Panc1 (cell line): ENCODE data around the gene GON7. TPM values are rescaled to one million over a fixed set of nuclear protein-coding genes. Genes with fewer than 3 reads are reported as not detected.
"Not testable (repeated sequence)": the region's sequence is repeated elsewhere in the genome, so short reads cannot be mapped to it uniquely, and the experiment has no call there.

Source experiments
- ATAC-seq: fragments of 200-7000 bp; cut with Tn5 transposase; 2 replicates; pipeline ENCODE4 v1.9.1; 2020; ENCODE audit warnings: mild to moderate bottlenecking, moderate library complexity
- BruUV-seq: library from RNA; stranded (reverse); fragments of 400-500 nt; replicated peaks from 2 replicates; lab custom pipeline; 2021; lab: Mats Ljungman, UMichigan
- CTCF ChIA-PET: fragments of 300-600 bp; sonication (Branson Sonifier 250); formaldehyde crosslinking; loops from one replicate; lab custom pipeline; 2022; ENCODE audit warnings: antibody characterized with exemption; lab: Charles Lee
- POLR2A ChIA-PET: fragments of 300-600 bp; sonication (Branson Sonifier 250); formaldehyde crosslinking; loops from one replicate; lab custom pipeline; 2022; ENCODE audit warnings: antibody characterized with exemption; lab: Charles Lee
- DNase-seq: peaks from one replicate; pipeline ENCODE4 v3.0.0-alpha.2; 2010; ENCODE audit warnings: low read depth, low spot score
- H3K27ac ChIP-seq: 2 replicates; pipeline ENCODE4 v1.5.1; 2011; ENCODE audit warnings: mild to moderate bottlenecking, low read length, inconsistent platforms
- H3K27me3 ChIP-seq: fragments of 200-500 bp; sonication (Bioruptor generic); 2 replicates; pipeline ENCODE4 v1.6.0; 2014; ENCODE audit warnings: low read length, inconsistent platforms; ENCODE audit not compliant: control insufficient read depth, insufficient read depth
- H3K36me3 ChIP-seq: fragments of 200-500 bp; sonication (Bioruptor generic); 2 replicates; pipeline ENCODE4 v1.5.1; 2014; ENCODE audit warnings: inconsistent platforms, mild to moderate bottlenecking, low read length, moderate library complexity; ENCODE audit not compliant: control insufficient read depth, insufficient read depth
- H3K4me1 ChIP-seq: 2 replicates; pipeline ENCODE4 v1.5.1; 2011; ENCODE audit warnings: inconsistent platforms, mild to moderate bottlenecking, low read length, moderate library complexity; ENCODE audit not compliant: control insufficient read depth, insufficient read depth
- H3K4me3 ChIP-seq, 2 experiments: 2 replicates each; pipeline ENCODE4 v1.5.1; 2011 to 2012; ENCODE audit warnings: low read depth in 2 of 2, low read length in 2 of 2, mild to moderate bottlenecking in 2 of 2, inconsistent platforms in 1 of 2, moderate library complexity in 1 of 2
- H3K9me3 ChIP-seq: fragments of 200-500 bp; sonication (Bioruptor generic); 2 replicates; pipeline ENCODE4 v1.5.1; 2014; ENCODE audit warnings: low read depth, mild to moderate bottlenecking, inconsistent platforms, low read length, moderate library complexity; ENCODE audit not compliant: control insufficient read depth, insufficient read depth
- POLR2AphosphoS5 ChIP-seq: IDR thresholded peaks from 2 replicates; pipeline ENCODE4 v1.6.1; 2012; ENCODE audit warnings: mild to moderate bottlenecking, low read depth, low read length, moderate library complexity
- SIN3A ChIP-seq: IDR thresholded peaks from 2 replicates; pipeline ENCODE4 v1.6.1; 2012; ENCODE audit warnings: low read depth, mild to moderate bottlenecking, low read length, moderate library complexity, borderline replicate concordance; ENCODE audit not compliant: insufficient read depth
- TCF7L2 ChIP-seq: IDR thresholded peaks from 2 replicates; pipeline ENCODE4 v1.6.1; 2011; ENCODE audit warnings: mild to moderate bottlenecking, low read depth, low read length, inconsistent platforms
- in situ Hi-C: cut with HindIII; loops from 2 replicates; pipeline ENCODE4 v1.10.0; 2016; ENCODE audit warnings: low sequenced_read_pairs, low pct_unique_long_range_greater_than_20kb
- intact Hi-C: fragments of 100-400 bp; cut with micrococcal nuclease; formaldehyde crosslinking; loops from one replicate; pipeline ENCODE4 v1.10.0; 2022; ENCODE audit not compliant: unreplicated experiment
- total RNA-seq: library from RNA; stranded (reverse); gene quantifications from one replicate; pipeline ENCODE4 v1.2.1, GENCODE V29; 2021; ENCODE audit not compliant: unreplicated experiment
- TF ChIP-seq, protein P1 (sequence below): fragments of 450-650 bp; IDR thresholded peaks from 2 replicates; pipeline ENCODE4 v1.5.1; 2017; ENCODE audit warnings: mild to moderate bottlenecking
- TF ChIP-seq, protein P2 (sequence below), 2 experiments: IDR thresholded peaks; 2 replicates each; pipeline ENCODE4 v1.6.1; 2011 to 2012; ENCODE audit warnings: low read depth in 2 of 2, control low read depth in 1 of 2, low read length in 1 of 2, mild to moderate bottlenecking in 1 of 2, moderate library complexity in 1 of 2; ENCODE audit not compliant: insufficient read depth in 1 of 2

GON7 gene
- total RNA-seq, 1 experiment from 2014 or later, result 9.5 TPM

DNA sequence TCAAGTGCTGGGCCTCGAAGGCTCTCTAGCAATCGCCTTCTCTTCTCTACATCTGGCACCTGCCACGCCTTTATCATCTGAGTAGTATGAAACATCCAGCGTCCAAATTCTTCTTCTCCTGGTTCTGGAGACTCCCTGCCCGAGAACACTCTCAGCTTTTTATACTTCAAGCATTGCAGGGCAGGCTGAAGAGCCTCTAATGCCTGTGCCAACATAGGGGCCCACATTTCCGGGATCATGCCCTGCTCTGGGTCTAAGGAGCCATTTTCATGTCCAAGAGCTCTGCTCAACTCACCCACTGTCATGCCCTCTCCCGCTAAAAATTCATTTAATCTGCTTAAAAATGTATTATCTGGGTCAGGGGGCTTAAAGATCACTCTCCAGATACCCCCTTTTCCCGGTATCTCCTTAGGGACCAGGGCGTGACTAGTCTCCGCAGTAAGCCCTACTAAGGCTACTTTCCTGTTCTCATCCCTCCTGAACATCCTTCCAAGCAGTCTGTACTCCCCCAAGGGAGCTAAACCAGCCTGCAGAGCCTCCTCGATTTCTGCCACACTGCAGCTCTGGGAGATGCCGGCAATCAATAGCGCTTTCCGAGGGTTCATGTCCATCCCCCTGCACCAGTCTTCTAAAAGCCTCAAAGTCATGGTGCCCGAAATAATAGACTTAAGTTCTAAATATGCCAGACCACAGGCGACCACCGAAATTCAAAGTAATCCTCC lies 23.1 kb downstream of the GON7 start:
- peaks cover 6% of the 10 kb centered on the region; the same call in 1 of the 2 replicates for H3K4me1 ChIP-seq
- BruUV-seq, result no TSS peak
- POLR2A ChIA-PET, result no interaction called here

DNA sequence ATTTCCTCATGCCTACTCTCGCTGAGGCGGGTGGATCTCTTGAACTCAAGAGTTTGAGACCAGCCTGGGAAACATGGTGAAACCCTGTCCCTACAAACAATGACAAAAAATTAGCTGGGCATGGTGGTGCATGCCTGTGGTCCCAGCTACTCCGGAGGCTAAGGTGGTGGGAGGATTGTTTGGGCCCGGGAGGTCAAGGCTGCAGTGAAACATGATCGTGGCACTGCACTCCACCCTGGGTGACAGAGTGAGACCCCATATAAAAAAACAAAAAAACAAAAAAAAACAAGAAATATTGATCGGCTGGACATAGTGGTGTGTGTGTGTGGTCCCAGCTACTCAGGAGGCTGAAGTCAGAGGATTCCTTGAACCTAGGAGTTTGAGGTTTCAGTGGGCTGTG lies 31.4 kb downstream of the GON7 start:
- ATAC-seq (no peak), DNase-seq (no peak)
- no peaks in the 10 kb centered on the region for H3K4me1 ChIP-seq
- H3K27me3 ChIP-seq, result no peaks in the 10 kb centered on the region
- no peak overlapping the region for H3K27ac ChIP-seq
- no peaks in the 10 kb centered on the region for H3K9me3 ChIP-seq
- BruUV-seq, result no TSS peak
- TF ChIP-seq POLR2AphosphoS5 (no peak), TCF7L2 (no peak)
- no peak overlapping the region for H3K4me3 ChIP-seq
- ChIA-PET CTCF (no interaction called here), POLR2A (no interaction called here)
- in situ Hi-C loops (no loop called here), intact Hi-C loops (no loop called here)
- H3K36me3 ChIP-seq, result no peaks in the 10 kb centered on the region

More for the DNA sequence above, 23.1 kb downstream of the GON7 start:
- DNase-seq, result no peak
- Histone ChIP-seq H3K36me3 (peaks cover 2% of the 10 kb centered on the region), H3K27ac (peak overlapping the region; percentile 77), H3K27me3 (no peaks in the 10 kb centered on the region), H3K4me3 (peak overlapping the region; percentile 86 to 97), H3K9me3 (no peaks in the 10 kb centered on the region)
- CTCF ChIA-PET, result no interaction called here
- TF ChIP-seq SIN3A, result no peak
- ATAC-seq, result no peak
- in situ Hi-C loops, result no loop called here
- intact Hi-C loops, result no loop called here

DNA sequence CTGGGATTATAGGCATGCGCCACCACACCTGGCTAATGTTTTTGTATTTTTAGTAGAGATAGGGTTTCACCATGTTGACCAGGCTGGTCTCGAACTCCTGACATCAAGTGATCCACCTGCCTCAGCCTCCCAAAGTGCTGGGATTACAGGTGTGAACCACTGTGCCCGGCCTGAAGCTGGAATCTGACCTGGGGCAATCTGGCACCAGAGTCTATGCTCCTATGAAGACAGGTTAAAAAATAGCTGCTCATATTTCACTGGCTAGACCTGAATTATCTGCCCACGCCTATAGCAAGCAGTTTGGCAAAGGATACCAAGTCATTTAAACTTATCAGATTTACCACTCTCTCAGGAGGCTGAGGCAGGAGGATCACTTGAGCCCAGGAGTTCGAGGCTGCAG lies 32.1 kb downstream of the GON7 start:
- H3K27ac ChIP-seq, H3K9me3 ChIP-seq, H3K4me3 ChIP-seq, intact Hi-C loops, in situ Hi-C loops, H3K36me3 ChIP-seq, H3K27me3 ChIP-seq, CTCF ChIA-PET, DNase-seq, POLR2A ChIA-PET, ATAC-seq, BruUV-seq, H3K4me1 ChIP-seq: not testable (repeated sequence)

DNA sequence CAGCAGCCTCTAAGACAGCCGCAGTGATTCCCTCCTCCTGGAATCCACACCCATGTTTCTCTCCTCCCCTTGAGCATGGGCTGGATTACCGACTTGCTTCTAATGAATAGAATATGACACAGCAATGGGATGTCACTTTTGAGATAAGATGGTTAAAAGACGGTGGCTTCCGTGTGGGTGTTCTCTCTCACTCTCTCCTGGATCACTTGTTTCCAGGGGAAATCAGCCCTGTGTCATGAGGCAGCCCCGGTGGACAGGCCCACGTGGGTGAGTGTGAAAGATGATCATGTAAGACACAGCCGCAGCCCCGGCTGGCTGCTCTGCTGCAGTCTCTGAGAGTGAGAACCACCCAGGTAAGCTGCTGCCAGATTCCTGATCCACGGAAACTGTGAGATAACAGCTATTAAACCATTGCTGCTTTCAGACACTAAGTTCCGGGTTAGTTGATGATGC lies 32.9 kb downstream of the GON7 start:
- no peak overlapping the region for H3K4me3 ChIP-seq
- POLR2A ChIA-PET, result no interaction called here
- in situ Hi-C loops (no loop called here), intact Hi-C loops (no loop called here)
- BruUV-seq, result no TSS peak
- H3K9me3 ChIP-seq, result no peaks in the 10 kb centered on the region
- H3K4me1 ChIP-seq, result no peaks in the 10 kb centered on the region
- no peak for ATAC-seq
- no peak for TF ChIP-seq SIN3A
- TF ChIP-seq TCF7L2, result no peak
- TF ChIP-seq, protein P1, sequence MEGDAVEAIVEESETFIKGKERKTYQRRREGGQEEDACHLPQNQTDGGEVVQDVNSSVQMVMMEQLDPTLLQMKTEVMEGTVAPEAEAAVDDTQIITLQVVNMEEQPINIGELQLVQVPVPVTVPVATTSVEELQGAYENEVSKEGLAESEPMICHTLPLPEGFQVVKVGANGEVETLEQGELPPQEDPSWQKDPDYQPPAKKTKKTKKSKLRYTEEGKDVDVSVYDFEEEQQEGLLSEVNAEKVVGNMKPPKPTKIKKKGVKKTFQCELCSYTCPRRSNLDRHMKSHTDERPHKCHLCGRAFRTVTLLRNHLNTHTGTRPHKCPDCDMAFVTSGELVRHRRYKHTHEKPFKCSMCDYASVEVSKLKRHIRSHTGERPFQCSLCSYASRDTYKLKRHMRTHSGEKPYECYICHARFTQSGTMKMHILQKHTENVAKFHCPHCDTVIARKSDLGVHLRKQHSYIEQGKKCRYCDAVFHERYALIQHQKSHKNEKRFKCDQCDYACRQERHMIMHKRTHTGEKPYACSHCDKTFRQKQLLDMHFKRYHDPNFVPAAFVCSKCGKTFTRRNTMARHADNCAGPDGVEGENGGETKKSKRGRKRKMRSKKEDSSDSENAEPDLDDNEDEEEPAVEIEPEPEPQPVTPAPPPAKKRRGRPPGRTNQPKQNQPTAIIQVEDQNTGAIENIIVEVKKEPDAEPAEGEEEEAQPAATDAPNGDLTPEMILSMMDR, result no peak
- TF ChIP-seq, protein P2, sequence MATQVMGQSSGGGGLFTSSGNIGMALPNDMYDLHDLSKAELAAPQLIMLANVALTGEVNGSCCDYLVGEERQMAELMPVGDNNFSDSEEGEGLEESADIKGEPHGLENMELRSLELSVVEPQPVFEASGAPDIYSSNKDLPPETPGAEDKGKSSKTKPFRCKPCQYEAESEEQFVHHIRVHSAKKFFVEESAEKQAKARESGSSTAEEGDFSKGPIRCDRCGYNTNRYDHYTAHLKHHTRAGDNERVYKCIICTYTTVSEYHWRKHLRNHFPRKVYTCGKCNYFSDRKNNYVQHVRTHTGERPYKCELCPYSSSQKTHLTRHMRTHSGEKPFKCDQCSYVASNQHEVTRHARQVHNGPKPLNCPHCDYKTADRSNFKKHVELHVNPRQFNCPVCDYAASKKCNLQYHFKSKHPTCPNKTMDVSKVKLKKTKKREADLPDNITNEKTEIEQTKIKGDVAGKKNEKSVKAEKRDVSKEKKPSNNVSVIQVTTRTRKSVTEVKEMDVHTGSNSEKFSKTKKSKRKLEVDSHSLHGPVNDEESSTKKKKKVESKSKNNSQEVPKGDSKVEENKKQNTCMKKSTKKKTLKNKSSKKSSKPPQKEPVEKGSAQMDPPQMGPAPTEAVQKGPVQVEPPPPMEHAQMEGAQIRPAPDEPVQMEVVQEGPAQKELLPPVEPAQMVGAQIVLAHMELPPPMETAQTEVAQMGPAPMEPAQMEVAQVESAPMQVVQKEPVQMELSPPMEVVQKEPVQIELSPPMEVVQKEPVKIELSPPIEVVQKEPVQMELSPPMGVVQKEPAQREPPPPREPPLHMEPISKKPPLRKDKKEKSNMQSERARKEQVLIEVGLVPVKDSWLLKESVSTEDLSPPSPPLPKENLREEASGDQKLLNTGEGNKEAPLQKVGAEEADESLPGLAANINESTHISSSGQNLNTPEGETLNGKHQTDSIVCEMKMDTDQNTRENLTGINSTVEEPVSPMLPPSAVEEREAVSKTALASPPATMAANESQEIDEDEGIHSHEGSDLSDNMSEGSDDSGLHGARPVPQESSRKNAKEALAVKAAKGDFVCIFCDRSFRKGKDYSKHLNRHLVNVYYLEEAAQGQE (IDR thresholded peaks at IDR 0.05; ENCODE audit: insufficient read depth in 1 of 2, low read depth in 2 of 2, low read length in 1 of 2), result no peak
- TF ChIP-seq POLR2AphosphoS5, result no peak
- DNase-seq, result no peak
- no peak overlapping the region for H3K27ac ChIP-seq
- H3K27me3 ChIP-seq, result no peaks in the 10 kb centered on the region
- H3K36me3 ChIP-seq, result no peaks in the 10 kb centered on the region
- CTCF ChIA-PET, result no interaction called here
